Stimulated activated CD4-positive, alpha-beta T cell treated with anti-CD3 and anti-CD28 coated beads, TNF-alpha, amount 100 ng/mL, for 1 hour (primary cell): ENCODE results near the gene UGT1A7.
"Not testable (repeated sequence)": the region's sequence is repeated elsewhere in the genome, so short reads cannot be mapped to it uniquely, and the experiment has no call there.

ENCODE experiments used
- DNase-seq, 3 donors: peaks; one replicate each; pipeline ENCODE4 v3.0.0-alpha.2; 2020; ENCODE audit warnings: low read depth in 3 of 3, low spot score in 1 of 3

The UGT1A7 gene

DNA sequence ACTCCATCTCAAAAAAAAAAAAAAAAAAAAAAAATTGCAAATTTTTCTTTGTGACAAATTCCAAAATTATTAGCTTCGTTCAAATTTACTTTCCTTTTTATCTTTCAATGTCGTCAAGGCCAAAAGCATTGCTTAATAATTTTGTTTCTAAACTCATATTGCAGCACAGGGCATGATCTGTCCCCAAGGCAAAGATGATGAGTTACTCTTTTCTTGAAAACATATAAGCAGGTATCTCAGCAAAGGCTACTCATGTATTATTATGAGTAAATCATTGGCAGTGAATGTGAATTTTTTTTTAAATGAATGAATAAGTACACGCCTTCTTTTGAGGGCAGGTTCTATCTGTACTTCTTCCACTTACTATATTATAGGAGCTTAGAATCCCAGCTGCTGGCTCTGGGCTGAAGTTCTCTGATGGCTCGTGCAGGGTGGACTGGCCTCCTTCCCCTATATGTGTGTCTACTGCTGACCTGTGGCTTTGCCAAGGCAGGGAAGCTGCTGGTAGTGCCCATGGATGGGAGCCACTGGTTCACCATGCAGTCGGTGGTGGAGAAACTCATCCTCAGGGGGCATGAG is at the start of gene UGT1A7:
UGT1A7 (plus strand) TSS at position 381 of the 579 bp plus-strand sequence; CDS start at position 418, 37 bp downstream.
- DNase-seq: no peak

DNA sequence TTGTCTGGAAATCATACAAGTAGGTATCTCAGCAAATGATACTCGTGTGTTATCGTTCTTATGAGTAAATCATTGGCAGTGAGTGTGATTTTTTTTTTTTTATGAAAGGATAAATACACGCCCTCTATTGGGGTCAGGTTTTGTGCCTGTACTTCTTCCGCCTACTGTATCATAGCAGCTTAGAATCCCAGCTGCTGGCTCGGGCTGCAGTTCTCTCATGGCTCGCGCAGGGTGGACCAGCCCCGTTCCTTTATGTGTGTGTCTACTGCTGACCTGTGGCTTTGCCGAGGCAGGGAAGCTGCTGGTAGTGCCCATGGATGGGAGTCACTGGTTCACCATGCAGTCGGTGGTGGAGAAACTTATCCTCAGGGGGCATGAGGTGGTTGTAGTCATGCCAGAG is 45.4 kb upstream of the UGT1A7 start, which contains the start of gene UGT1A10:
UGT1A10 (plus strand) TSS at position 143 of the 400 bp plus-strand sequence; CDS start at position 218, 75 bp downstream.
- DNase-seq: not testable (repeated sequence)

DNA sequence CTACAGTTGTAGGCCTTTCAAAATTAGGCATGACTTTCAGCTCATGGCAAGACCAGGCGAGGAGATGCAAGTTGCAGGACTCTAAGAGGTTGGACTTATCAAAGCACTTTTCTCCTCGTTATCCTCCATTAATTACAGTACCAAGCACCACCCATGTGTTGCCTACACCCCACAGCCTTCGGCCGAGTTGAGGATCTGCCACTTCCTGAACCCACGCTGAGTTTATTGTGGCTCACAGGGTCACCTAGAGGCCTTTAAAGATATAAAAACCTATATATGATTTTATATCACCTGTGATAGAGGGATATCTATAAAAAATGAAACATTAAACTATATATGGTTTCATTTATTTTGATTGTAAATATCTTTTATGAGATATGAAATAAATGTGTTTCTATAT is 42.9 kb upstream of the UGT1A7 start:
- no peak for DNase-seq

DNA sequence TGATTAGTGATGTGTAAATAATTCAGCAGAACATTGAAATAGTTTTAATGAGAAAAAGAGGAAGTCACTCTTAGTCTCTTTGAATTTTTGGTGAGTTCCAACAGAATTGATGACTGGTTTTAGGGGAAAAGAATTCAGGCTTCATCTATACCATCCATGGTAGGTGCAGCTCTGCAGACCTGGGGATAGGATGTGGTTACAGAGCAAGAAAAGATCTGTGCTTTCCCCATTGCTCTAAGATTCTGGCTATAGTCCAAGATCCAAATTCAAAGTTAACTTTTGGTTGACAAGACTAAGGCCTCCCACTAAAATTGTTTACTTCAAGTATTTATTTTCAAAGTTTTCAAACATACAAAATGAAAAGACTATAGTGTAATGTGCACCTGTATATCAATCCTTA is 41.8 kb upstream of the UGT1A7 start:
- no peak for DNase-seq

DNA sequence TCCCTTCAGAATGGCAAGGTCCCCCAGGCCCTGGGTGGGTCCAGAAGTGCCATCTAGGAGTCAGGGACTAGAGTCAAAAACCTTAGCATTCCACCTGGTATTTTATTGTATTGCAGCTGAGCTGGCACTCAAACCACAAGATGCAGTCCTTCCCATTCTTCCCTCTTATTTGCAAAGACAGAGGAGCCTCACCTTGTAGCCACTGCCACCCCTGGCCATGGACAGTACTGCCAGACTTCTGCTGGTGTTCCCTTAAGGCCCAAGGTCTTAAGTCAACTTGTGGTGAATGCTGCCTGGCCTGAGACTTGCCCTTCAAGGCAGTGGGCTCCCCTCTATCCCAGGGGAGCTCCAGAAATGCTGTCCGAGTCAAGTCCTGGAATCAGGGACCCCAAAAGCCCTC is 38.6 kb upstream of the UGT1A7 start:
- DNase-seq: no peak

DNA sequence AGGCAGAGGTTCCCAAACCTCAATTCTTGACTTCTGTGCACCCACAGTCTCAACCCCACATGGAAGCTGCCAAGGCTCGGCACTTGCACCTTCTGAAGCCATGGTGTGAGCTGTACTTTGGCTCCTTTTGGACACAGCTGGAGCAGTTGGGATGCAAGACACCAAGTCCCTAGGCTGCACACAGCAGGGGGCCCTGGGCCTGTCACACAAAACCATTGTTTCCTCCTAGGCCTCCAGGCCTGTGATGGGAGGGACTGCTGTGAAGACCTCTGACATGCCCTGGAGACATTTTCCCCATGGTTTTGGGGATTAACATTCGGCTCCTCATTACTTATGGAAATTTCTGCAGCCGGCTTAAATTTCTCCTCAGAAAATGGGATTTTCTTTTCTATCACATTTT is 35.7 kb upstream of the UGT1A7 start:
- not testable (repeated sequence) for DNase-seq

DNA sequence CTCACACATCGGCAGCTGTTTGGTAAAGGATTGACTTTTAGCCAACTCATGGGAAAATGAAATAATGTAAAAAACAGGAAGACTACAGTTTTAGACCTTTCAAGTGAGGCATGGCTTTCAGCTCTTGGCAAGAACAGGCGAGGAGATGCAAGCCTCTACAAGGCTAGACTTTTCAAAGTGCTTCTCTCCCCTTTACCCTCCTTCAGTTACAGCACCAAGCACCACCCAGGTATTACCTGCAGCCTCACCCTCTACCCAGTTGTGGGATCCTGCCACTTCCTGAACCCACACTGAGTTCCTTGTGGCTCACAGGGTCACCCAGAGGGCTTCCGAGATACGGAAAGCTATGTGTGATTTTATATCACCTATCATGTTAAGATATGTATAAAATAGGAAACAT is 30.7 kb upstream of the UGT1A7 start:
- DNase-seq: no peak

DNA sequence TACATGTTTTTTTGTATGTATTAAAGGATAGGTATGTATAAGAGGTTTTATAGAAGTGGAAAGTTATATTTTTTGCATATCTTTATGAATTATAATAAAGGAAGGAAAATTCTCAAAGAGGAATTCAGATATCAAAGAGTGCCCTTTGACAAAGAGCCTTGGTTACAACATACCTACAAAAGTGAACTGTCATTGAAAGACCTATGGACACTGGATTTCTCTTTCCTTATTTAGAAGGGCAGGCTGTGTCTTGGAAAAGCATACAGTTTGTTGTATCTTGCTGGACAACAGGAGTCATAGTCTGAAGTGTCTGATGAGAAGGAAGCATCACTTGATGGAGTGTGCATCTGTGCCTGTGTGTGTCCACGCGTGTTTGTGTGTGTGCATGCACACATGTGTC is 30.3 kb upstream of the UGT1A7 start:
- DNase-seq: no peak

DNA sequence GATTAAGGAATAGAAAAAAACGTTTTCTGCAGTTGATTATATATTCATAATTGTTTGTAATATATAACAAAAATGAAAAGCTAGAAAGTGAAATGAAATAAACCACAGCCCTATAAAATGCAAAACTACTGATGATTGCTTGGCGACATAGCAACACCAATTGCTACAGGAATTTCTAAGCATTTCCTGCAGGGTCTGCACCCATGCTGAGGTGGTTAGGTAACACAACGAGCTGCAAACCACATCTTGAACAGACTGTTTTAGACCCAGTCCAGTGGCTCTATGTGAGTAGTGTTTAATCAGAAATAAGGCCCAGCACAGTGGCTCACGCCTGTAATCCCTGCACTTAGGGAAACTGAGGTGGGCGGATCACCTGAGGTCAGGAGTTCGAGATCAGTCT is 27.2 kb upstream of the UGT1A7 start:
- DNase-seq: no peak

DNA sequence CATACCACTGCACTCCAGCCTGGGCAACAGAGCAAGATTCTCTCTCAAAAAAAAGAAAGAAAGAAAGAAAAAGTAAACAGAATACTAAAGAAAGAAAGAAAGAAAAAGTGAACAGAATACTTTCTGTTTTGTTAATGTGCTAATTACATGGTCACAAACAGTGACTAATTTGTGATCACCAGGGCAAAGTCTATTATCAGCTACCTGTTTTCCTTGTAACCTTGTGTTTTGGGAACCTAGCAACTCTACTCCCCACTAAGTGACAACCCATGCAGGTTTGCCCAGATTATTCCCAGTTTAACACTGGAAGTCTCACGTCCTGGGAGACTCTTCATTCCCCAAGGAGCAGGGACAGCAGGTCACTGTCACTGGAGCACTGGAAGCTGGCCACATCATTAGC is 26.7 kb upstream of the UGT1A7 start:
- DNase-seq: no peak

DNA sequence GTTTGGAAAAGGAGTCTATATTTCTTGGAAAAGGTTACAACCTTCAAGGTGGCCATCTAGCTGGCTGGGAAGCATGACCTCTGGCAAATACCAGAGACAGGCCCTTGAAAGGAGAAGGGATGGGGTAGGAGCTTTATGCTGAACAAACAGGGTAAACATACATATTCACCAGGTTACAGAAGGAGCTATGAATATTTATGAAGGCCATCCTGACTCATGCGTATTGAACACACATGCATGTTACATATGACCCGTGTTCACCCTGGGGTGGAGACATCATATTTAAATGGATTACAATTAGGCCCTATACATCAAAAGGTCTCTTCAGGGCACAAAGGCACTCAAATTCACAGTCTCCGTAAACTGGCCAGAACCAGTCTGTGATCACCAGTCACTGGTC is 25.8 kb upstream of the UGT1A7 start:
- DNase-seq: not testable (repeated sequence)

DNA sequence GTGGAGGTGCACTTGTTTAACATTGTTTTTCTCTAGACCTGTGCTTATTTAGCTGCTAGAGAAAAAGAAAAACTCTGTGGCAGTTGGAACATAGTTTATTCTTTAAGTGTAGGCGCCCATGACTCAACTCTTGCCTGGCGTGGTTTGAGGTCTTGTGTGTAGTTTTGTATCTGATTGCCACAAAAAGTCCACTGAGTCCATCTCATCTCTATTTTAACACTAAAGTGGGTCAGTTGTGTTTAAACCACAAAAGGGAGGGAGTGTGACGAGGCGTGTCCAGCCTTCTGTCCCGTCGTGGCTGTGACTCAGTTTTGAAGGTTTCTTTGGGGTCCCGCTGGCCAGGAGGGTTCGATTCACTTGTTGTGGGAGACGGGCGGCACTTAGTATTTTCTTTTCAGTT is 25.3 kb upstream of the UGT1A7 start:
- DNase-seq: no peak

DNA sequence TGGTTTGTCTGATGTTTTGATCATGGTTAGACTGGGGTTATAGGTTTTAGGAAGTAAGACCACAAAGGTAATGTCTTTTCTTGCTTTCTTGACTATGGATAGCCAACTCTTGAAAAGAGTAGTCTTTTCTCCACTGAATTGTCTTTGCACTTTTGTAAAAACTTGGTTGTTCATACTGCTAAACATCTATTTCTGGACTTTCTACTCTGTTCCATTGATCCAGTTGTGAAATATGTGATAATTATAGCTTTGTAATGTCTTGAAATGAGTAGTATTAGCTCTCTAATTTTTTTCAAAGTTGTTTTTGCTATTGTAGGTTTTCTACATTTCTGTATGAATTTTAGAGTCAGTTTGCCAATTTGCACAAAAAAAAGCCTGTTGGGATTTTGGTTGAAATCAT is 23.1 kb upstream of the UGT1A7 start:
- DNase-seq: no peak

DNA sequence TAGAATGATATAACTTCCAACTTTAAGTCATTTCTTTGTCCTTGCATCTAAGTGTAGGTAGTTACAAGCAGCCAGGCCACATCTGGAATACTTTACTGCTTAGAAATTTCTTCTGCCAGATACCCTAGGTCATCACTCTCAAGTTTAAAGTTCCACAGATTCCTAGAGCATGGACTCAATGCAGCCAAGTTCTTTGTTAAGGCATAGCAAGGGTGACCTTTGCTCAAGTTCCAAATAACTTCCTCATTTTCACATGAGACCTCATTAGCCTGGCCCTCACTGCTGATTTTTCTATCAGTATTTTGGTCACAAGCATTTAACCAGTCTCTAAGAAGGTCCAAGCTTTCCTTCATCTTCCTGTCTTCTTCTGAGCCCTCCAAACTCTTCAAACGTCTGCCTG is 17.8 kb upstream of the UGT1A7 start:
- no peak for DNase-seq

DNA sequence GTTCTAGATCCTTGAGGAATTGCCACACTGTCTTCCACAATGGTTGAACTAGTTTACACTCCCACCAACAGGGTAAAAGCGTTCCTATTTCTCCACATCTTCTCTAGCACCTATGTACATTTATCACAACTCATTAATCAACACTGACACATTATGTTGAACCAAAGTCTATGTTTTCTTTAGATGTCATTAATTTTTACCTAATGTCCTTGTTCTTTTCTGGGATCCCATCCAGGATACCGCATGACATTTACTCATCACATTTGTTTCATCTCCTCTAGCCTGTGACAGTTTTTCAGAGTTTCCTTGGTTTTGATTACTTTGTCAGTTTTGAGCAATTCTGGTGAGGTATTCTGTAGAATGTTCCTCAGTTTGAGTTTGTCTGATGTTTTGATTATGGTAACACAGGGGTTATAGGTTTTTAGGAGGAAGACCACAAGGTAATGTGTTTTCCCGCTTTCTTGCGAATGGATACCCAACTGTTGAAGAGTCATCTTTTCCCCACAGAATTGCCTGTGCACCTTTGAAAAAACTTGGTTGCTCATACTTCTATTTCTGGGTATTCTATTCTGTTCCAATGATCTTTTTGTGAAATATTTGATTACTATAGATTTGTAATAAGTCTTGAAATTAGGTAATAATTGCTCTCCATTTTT is 13.0 kb upstream of the UGT1A7 start:
- DNase-seq: no peak

DNA sequence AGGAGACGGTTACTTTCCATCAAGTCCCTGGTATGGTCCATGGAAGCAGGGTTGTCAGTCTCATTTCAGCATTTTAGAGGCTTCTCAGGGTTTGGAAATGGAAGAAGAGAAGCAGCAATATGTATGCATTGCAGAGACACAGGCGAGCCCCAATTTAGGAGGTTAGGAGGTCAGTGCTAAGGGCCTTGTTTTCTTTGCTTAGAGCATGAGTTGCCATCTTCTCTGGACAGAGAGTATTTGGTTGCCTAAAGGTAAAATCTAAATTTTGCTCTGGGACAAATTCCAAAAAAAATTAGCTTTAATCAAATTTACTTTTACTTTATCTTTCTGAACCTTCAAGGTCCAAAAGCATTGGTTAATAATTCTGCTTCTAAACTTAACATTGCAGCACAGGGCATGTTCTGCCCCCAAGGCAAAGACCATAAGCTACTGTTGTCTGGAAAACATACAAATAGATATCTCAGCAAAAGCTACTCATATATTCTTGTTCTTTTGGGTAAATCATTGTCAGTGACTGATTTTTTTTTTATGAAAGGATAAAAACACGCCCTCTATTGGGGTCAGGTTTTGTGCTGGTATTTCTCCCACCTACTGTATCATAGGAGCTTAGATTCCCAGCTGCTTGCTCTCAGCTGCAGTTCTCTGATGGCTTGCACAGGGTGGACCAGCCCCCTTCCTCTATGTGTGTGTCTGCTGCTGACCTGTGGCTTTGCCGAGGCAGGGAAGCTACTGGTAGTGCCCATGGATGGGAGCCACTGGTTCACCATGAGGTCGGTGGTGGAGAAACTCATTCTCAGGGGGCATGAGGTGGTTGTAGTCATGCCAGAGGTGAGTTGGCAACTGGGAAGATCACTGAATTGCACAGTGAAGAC is 10.2 kb upstream of the UGT1A7 start, which contains the start of gene UGT1A9:
UGT1A9 (plus strand) TSS at position 609 of the 872 bp plus-strand sequence; CDS start at position 646, 37 bp downstream.
- DNase-seq: no peak

DNA sequence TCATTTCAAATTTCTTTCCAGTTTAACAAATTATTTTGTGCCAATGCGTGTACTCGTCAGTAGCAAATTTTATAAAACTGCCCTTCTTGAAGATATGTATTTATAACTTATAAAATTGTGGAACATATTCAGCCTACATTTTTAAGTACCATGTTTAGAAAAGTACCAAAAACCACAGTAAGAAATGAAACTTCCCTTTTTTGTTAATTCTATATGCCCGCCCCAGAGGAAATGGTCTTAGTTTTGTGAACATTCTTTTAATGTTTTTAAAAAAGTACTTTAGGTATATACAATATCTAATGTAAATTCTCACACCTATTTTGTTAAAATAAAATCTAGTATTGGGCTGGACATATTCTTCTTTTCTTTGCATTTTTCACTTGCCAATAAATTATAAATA is 8.8 kb upstream of the UGT1A7 start:
- DNase-seq: no peak

DNA sequence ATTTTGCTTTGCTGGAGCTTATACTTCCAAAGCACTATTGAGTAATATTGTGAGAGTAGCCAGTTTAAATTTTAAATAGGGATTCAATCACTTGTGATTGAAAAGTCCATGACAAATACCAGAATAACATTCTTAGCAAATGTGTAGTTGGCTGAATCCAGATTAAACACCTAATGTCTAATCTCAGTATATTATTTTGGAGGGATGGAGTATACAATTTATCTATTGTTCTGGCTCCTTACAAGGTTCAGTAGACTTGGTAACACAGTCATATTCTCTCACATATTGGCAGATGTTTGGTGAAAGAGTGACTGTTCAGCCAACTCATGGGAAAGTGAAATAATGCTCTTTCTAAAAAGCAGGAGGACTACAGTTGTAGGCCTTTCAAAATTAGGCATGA is 7.8 kb upstream of the UGT1A7 start:
- no peak for DNase-seq

DNA sequence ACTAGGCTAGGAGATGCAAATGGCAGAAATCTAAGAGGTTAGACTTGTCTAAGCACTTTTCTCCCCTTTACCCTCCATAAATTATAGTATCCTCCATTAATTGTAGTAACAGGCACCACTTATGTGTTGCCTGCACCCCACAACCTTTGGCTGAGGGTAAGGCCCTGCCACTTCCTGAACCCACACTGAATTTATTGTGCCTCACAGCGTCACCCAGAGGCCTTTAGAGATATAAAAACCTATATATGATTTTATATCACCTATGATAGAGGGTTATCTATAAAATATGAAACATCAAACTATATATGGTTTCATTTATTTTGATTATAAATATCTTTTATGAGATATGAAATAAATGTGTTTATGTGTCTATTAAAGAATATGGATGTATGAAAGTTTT is 7.4 kb upstream of the UGT1A7 start:
- DNase-seq: no peak

DNA sequence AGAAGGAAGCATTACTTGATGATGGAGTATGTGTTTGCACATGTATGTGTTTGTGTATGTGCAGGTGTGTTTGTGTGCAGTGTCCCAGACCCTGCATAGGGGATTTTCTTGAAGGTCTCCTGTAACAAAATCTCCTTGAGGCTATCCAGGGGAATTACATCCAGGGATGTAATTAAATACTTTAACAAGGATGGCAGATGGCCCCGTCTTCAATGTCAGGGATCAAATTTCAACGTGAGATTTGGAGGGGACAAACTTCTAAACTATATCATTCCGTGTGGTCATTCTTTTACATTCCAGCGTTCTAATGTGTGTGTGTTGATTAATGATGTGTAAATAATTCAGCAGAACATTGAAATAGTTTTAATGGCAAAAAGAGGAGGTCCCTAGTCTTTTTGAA is 6.7 kb upstream of the UGT1A7 start:
- DNase-seq: no peak

DNA sequence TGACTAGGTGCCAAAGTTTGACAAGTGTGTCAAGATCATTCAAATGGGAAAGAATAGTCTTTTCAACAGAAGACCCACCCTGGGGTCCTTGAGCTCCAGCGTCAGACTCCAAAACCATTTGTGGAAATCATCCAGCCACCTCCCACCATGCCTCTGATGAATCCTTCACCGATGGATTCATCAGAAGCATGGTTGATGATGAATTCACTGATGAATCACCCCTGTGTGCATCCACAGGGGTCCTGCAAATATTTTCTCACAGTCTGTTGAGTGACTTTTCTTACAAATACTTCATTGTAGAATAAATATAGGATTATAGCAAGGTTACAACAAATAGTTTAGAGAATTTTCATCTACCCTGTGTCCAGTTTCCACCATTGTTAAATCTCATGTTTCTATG is 5.7 kb upstream of the UGT1A7 start:
- no peak for DNase-seq

DNA sequence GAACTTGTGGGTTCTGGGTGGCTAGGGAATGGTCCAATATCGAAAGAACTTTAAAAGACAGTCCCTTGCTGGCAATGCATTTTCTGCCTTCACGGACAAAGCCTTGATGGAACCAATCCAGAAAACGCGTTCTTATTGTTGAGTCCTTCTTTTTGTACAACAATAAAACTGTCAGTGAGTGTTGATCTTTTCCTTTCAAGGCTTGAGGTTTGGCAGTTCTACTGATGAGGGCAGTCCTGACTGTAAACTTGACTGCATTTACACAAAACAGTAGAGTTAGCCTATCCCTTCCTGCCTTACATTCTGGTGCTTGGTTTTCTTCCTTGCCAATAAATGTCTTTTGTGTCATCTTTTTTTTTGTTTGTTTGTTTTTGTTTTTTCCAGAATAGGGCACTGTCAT is 2.5 kb upstream of the UGT1A7 start:
- no peak for DNase-seq
